Upper lobe of left lung (tissue), 6 donors: ENCODE results near the gene RDH5. TPM values are rescaled to one million over a fixed set of nuclear protein-coding genes. Genes with fewer than 3 reads are reported as not detected.

Experiments
- ATAC-seq, 2 donors: fragments of 200-7000 bp; cut with Tn5 transposase; one replicate each; pipeline ENCODE4 v1.9.1; 2022; ENCODE audit warnings: mild to moderate bottlenecking in 2 of 2, moderate library complexity in 2 of 2; ENCODE audit not compliant: low FRiP score in 2 of 2
- DNase-seq, 2 donors: peaks; one replicate each; pipeline ENCODE4 v3.0.0-alpha.2; 2019 to 2020
- H3K27ac ChIP-seq, 4 donors: fragments of 200-600 bp; sonication (generic); one replicate each; pipeline ENCODE4 v1.5.1; 2016 to 2019
- H3K27me3 ChIP-seq, 4 donors: fragments of 200-600 bp; sonication (generic); one replicate each; pipeline ENCODE4 v1.5.1; 2017 to 2019
- H3K36me3 ChIP-seq, 4 donors: fragments of 200-600 bp; sonication (generic); one replicate each; pipeline ENCODE4 v1.5.1; 2016 to 2019
- H3K4me1 ChIP-seq, 4 donors: fragments of 200-600 bp; sonication (generic); one replicate each; pipeline ENCODE4 v1.5.1; 2018 to 2019
- H3K4me3 ChIP-seq, 4 donors: fragments of 200-600 bp; sonication (generic); one replicate each; pipeline ENCODE4 v1.5.1; 2017 to 2019; ENCODE audit warnings: mild to moderate bottlenecking in 2 of 4, moderate library complexity in 1 of 4
- H3K9me3 ChIP-seq, 4 donors: fragments of 200-600 bp; sonication (generic); one replicate each; pipeline ENCODE4 v1.5.1; 2018 to 2019
- CTCF ChIP-seq, 6 experiments: fragments of 450-650 bp in 4 of 6; fragments of 200-600 bp in 2 of 6; sonication (generic) in 2 of 6; IDR thresholded peaks; one replicate each; pipeline ENCODE4 v1.5.1; 2016 to 2019; ENCODE audit warnings: antibody characterized with exemption in 6 of 6
- EP300 ChIP-seq, 4 donors: sonication (generic); formaldehyde crosslinking; IDR thresholded peaks; one replicate each; pipeline ENCODE4 v1.5.1; 2017; ENCODE audit warnings: antibody characterized with exemption in 4 of 4, control low read depth in 2 of 4
- POLR2A ChIP-seq, 4 donors: fragments of 450-650 bp; IDR thresholded peaks; one replicate each; pipeline ENCODE4 v1.5.1; 2016 to 2017; ENCODE audit warnings: antibody characterized with exemption in 4 of 4, mild to moderate bottlenecking in 2 of 4
- POLR2AphosphoS5 ChIP-seq, 2 donors: sonication (generic); formaldehyde crosslinking; IDR thresholded peaks; one replicate each; pipeline ENCODE4 v1.5.1; 2017; ENCODE audit warnings: antibody characterized with exemption in 2 of 2
- WGBS, 2 donors: methylation state at CpG; one replicate each; pipeline ENCODE4 v1.1.5; 2017 to 2018; 5-methylcytosine and 5-hydroxymethylcytosine counted together
- total RNA-seq, 6 donors: library from RNA; depleted of rRNA in 4 of 6; stranded (reverse); fragments of >200 nt in 4 of 6; gene quantifications; one replicate each; pipeline versions ENCODE4 v1.1.0 to v1.2.1, GENCODE V29; 2016 to 2021
- donor health status: DM: no; HTN: no; CAD: no; lungs with moderate emphysema.
- donor health status: DM: no; HTN: yes; CAD: no; lungs with severe emphysema.

RDH5 gene
- total RNA-seq, 6 donors from 2014 or later: 3.8 to 37.7 (median 5.6) TPM

GRCh38 chr12:55742719-55743405, 22.7 kb downstream of the RDH5 start, which contains the start of gene GDF11:
Gene GDF11, plus strand, starts transcription at chr12:55743122. Its CDS starts 195 bp downstream, at chr12:55743317.
- TF ChIP-seq EP300 (IDR thresholded peaks at IDR 0.05) (no peak), POLR2AphosphoS5 (IDR thresholded peaks at IDR 0.05) (peak in 1 of 2 donors; percentile 80), POLR2A (IDR thresholded peaks at IDR 0.05) (peak in 1 of 4 donors; percentile 26), CTCF (IDR thresholded peaks at IDR 0.05) (no peak)
- Histone ChIP-seq H3K9me3 (no peaks in the 10 kb centered on the region), H3K27me3 (peaks cover 0 to 4% (median 2%) of the 10 kb centered on the region in 4 donors), H3K36me3 (no peaks in the 10 kb centered on the region), H3K27ac (peak within 1 kb of the TSS; percentile 42 to 74 (median 56)), H3K4me3 (peak within 1 kb of the TSS; percentile 15 to 63 (median 60)), H3K4me1 (peaks cover 16 to 35% (median 29%) of the 10 kb centered on the region in 4 donors)
- DNase-seq (peak; percentile 81 to 92), ATAC-seq (peak in 1 of 2 donors; percentile 83)
- WGBS, 2 donors: 1% methylated on average over 15 to 16 of the region's 53 CpGs

GRCh38 chr12:55743406-55744339, 23.5 kb downstream of the RDH5 start:
- no peaks in the 10 kb centered on the region for H3K9me3 ChIP-seq
- peak overlapping the region in 3 of 4 donors; percentile 50 to 74 (median 63) for H3K27ac ChIP-seq
- ATAC-seq: peak; percentile 59 to 60
- H3K4me1 ChIP-seq: peaks cover 12 to 28% (median 21%) of the 10 kb centered on the region in 4 donors
- H3K36me3 ChIP-seq: no peaks in the 10 kb centered on the region
- H3K4me3 ChIP-seq: peak overlapping the region; percentile 15 to 63 (median 60)
- H3K27me3 ChIP-seq: peaks cover 0 to 4% (median 2%) of the 10 kb centered on the region in 4 donors
- peak; percentile 66 to 89 for DNase-seq
- no peak for TF ChIP-seq POLR2AphosphoS5 (IDR thresholded peaks at IDR 0.05)
- TF ChIP-seq EP300 (IDR thresholded peaks at IDR 0.05): no peak
- TF ChIP-seq POLR2A (IDR thresholded peaks at IDR 0.05): no peak
- peak in 2 of 6 experiments; percentile 21 to 25 for TF ChIP-seq CTCF (IDR thresholded peaks at IDR 0.05)
- 0 to 2% methylated on average over 20 to 43 of the region's 73 CpGs for WGBS, 2 donors

- Histone ChIP-seq H3K4me3 (peak overlapping the region in 3 of 4 donors; percentile 59 to 63 (median 62)), H3K27me3 (peaks cover 0 to 4% (median 2%) of the 10 kb centered on the region in 4 donors), H3K36me3 (peaks cover 0 to 3% (median 0%) of the 10 kb centered on the region in 4 donors), H3K27ac (peak overlapping the region in 1 of 4 donors; percentile 74), H3K4me1 (peaks cover 12 to 28% (median 21%) of the 10 kb centered on the region in 4 donors), H3K9me3 (no peaks in the 10 kb centered on the region)
- DNase-seq (no peak), ATAC-seq (no peak)
- TF ChIP-seq POLR2A (IDR thresholded peaks at IDR 0.05) (no peak), POLR2AphosphoS5 (IDR thresholded peaks at IDR 0.05) (no peak), EP300 (IDR thresholded peaks at IDR 0.05) (no peak), CTCF (IDR thresholded peaks at IDR 0.05) (no peak)
- WGBS, 2 donors: 27 to 33% methylated on average over 11 of the region's 11 CpGs
Measured at GRCh38 chr12:55744340-55745030, 24.3 kb downstream of the RDH5 start.

- Histone ChIP-seq H3K4me3 (no peak overlapping the region), H3K9me3 (no peaks in the 10 kb centered on the region), H3K27me3 (peaks cover 0 to 4% (median 2%) of the 10 kb centered on the region in 4 donors), H3K4me1 (peaks cover 12 to 28% (median 21%) of the 10 kb centered on the region in 4 donors), H3K27ac (peak overlapping the region in 2 of 4 donors; percentile 27 to 32), H3K36me3 (peaks cover 0 to 5% (median 0%) of the 10 kb centered on the region in 4 donors)
- no peak for TF ChIP-seq POLR2AphosphoS5 (IDR thresholded peaks at IDR 0.05)
- no peak for TF ChIP-seq POLR2A (IDR thresholded peaks at IDR 0.05)
- no peak for TF ChIP-seq CTCF (IDR thresholded peaks at IDR 0.05)
- TF ChIP-seq EP300 (IDR thresholded peaks at IDR 0.05): no peak
- WGBS, 2 donors: 37 to 41% methylated on average over 13 of the region's 13 CpGs
- ATAC-seq (no peak), DNase-seq (no peak)
Measured at GRCh38 chr12:55745361-55746173, 25.4 kb downstream of the RDH5 start.
